Kidney (tissue), 14 donors: Measurements from ENCODE around the gene RAD18. TPM values are rescaled to one million over a fixed set of nuclear protein-coding genes. Genes with fewer than 3 reads are reported as not detected.

Experiments
- DNase-seq, 5 donors: peaks; one replicate each; pipeline ENCODE4 v3.0.0-alpha.2; 2013 to 2020
- FAIRE-seq: peaks from 2 replicates; lab custom pipeline; 2012; peaks lifted over from hg19 to GRCh38; lab: Jason Lieb, UNC
- H3K27ac ChIP-seq, 2 donors: one replicate each; pipeline ENCODE4 v1.7.0; 2013; ENCODE audit warnings: low read depth in 2 of 2, low read length in 2 of 2, inconsistent platforms in 1 of 2
- H3K27me3 ChIP-seq: one replicate; pipeline ENCODE4 v1.7.1; 2013; ENCODE audit warnings: low read length, inconsistent platforms; ENCODE audit not compliant: control insufficient read depth, insufficient read depth
- H3K36me3 ChIP-seq, 3 donors: one replicate each; pipeline versions ENCODE4 v1.7.0 to v1.7.1; 2013; ENCODE audit warnings: low read length in 3 of 3, control low read depth in 1 of 3, inconsistent platforms in 1 of 3; ENCODE audit not compliant: insufficient read depth in 3 of 3, control insufficient read depth in 2 of 3
- H3K4me1 ChIP-seq, 3 donors: one replicate each; pipeline versions ENCODE4 v1.7.0 to v1.7.1; 2013; ENCODE audit warnings: low read length in 3 of 3, inconsistent platforms in 1 of 3, low read depth in 1 of 3; ENCODE audit not compliant: control insufficient read depth in 2 of 3, insufficient read depth in 2 of 3
- H3K4me3 ChIP-seq, 3 donors: one replicate each; pipeline versions ENCODE4 v1.7.0 to v1.8.1; 2013; ENCODE audit warnings: low read length in 3 of 3, control low read depth in 1 of 3, inconsistent platforms in 1 of 3
- H3K9ac ChIP-seq, 3 donors: one replicate each; pipeline versions ENCODE4 v1.7.0 to v1.7.1; 2013; ENCODE audit warnings: low read length in 3 of 3, control low read depth in 1 of 3, inconsistent platforms in 1 of 3
- H3K9me3 ChIP-seq, 3 donors: one replicate each; pipeline versions ENCODE4 v1.7.0 to v1.7.1; 2013; ENCODE audit warnings: low read length in 3 of 3, control low read depth in 1 of 3, inconsistent platforms in 1 of 3; ENCODE audit not compliant: control insufficient read depth in 2 of 3, insufficient read depth in 1 of 3
- intact Hi-C: fragments of 100-400 bp; cut with DNase I; formaldehyde crosslinking; loops from one replicate; pipeline ENCODE4 v1.11.1; 2022
- polyA plus RNA-seq: library from polyadenylated mRNA; stranded (reverse); fragments of 350-450 nt; fragmentation: Illumina TruSeq; extraction: RNeasy Lipid Tissue Mini Kit (QIAGEN cat#74804); gene quantifications from one replicate; pipeline ENCODE4 v1.2.3, GENCODE V29; 2014; ENCODE audit warnings: low read depth, low replicate concordance; ENCODE audit not compliant: insufficient read depth
- total RNA-seq: library from RNA; stranded (reverse); fragmentation: NEBNext Ultra II Directional; extraction: Animal tissue kit (Norgen Biotek cat#: 25700); gene quantifications from one replicate; pipeline ENCODE4 v1.2.1, GENCODE V29; 2021
- TF ChIP-seq, protein P1 (sequence below): IDR thresholded peaks from 3 replicates; pipeline ENCODE4 v1.5.1; 2012; ENCODE audit warnings: mild to moderate bottlenecking, moderate library complexity, borderline replicate concordance; ENCODE audit not compliant: insufficient read depth; ENCODE audit errors: extremely low read depth
- donor health status: control.
- donor health status: control.
- donor health status: control.
- donor health status: control.
- donor health status: control.
- donor health status: DM: yes; HTN: yes; CAD: no.
- donor health status: Normal renal cell carcinoma (clear cell type).

RAD18 gene
- total and polyA plus RNA-seq, 2 donors from 2014 or later: 3.1 to 8.0 TPM

DNA sequence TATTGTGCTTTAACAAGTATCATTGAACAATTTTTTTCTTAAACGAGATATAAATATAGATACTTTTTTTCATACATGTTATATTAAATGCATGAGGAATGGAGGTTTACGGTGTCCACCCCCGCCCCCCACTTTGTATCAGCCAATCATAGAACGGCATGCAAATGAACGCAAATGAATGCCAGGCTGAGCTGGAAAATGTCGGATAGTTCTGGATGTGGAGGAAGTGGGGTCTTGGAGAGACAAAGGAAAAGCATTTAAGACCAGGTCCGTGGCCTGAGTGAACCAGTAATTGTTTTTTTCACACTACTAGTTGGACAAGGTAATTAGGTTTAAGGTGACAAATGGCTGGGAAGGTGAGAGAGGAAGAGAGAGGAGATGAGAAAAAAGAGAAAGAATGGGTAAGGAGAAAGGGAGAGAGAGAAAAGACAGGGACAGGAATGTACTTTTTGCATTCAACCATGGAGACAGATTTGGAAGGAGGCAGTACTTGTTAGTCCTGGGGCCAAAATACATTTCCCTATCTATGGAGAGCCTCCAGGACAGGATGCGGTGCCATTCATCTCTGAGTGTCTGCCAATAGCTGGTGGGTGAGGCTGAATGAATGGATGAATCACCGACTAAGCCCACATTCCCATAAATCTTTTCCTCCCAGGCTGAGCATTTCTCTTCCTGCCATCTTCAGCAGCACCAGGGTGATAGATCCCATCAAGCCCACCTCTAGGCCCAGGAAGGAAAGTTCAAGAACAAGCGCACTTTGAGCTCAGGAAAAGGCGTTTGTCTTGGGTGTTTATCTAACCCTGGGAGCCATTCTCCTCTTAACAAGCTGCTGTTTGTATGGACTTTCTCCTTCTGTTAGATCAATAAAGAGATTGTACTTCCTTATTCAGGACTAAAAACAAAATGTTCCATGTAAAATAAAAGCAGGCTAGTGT, 1.4 kb upstream of the RAD18 start:
- H3K27ac ChIP-seq: no peak overlapping the region
- no peaks in the 10 kb centered on the region for H3K9me3 ChIP-seq
- H3K4me3 ChIP-seq: no peak overlapping the region
- DNase-seq (no peak), FAIRE-seq (no peak)
- H3K4me1 ChIP-seq: peaks cover 0 to 9% (median 3%) of the 10 kb centered on the region in 3 donors
- TF ChIP-seq, protein P1, sequence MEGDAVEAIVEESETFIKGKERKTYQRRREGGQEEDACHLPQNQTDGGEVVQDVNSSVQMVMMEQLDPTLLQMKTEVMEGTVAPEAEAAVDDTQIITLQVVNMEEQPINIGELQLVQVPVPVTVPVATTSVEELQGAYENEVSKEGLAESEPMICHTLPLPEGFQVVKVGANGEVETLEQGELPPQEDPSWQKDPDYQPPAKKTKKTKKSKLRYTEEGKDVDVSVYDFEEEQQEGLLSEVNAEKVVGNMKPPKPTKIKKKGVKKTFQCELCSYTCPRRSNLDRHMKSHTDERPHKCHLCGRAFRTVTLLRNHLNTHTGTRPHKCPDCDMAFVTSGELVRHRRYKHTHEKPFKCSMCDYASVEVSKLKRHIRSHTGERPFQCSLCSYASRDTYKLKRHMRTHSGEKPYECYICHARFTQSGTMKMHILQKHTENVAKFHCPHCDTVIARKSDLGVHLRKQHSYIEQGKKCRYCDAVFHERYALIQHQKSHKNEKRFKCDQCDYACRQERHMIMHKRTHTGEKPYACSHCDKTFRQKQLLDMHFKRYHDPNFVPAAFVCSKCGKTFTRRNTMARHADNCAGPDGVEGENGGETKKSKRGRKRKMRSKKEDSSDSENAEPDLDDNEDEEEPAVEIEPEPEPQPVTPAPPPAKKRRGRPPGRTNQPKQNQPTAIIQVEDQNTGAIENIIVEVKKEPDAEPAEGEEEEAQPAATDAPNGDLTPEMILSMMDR: no peak
- H3K27me3 ChIP-seq: no peaks in the 10 kb centered on the region
- intact Hi-C loops: no loop called here
- no peak overlapping the region for H3K9ac ChIP-seq
- H3K36me3 ChIP-seq: no peaks in the 10 kb centered on the region

DNA sequence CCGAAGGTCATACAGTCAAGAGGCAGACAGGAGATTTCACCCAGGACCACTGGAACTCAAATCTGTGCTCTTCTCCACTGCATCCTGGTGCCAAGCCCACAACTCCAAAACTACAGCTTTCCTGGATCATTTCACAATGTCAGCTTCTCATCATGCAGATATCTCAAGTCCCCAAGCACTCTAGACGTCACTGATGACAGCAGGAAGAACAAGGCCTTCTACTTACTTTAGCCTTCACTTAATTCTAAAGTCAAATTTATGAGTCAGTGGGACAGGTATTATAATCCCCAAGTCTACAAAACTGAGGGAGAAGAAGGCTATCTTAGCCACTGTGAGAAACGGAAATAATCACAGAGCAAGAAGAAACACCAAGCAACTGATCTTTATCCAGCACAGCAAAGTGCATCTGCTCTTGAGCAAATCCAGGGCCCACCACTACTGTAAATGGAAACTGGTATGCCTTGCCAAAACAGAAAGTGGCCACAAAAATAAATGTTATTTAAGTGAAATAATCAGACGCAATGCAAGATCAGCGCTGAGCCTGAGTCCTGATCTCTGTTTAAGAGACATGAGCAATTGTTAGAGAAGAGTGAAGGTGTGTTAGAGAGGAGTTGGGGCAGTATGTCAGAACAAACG, 928 bp downstream of the RAD18 start:
- Histone ChIP-seq H3K4me3 (peak overlapping the region; percentile 72 to 85 (median 85)), H3K4me1 (peaks cover 0 to 9% (median 3%) of the 10 kb centered on the region in 3 donors), H3K27me3 (no peaks in the 10 kb centered on the region), H3K27ac (no peak overlapping the region), H3K36me3 (no peaks in the 10 kb centered on the region), H3K9me3 (no peaks in the 10 kb centered on the region), H3K9ac (peak overlapping the region in 2 of 3 donors; percentile 47 to 84)
- FAIRE-seq (no peak), DNase-seq (no peak)
- TF ChIP-seq, protein P1: no peak
- intact Hi-C loops: no loop called here

DNA sequence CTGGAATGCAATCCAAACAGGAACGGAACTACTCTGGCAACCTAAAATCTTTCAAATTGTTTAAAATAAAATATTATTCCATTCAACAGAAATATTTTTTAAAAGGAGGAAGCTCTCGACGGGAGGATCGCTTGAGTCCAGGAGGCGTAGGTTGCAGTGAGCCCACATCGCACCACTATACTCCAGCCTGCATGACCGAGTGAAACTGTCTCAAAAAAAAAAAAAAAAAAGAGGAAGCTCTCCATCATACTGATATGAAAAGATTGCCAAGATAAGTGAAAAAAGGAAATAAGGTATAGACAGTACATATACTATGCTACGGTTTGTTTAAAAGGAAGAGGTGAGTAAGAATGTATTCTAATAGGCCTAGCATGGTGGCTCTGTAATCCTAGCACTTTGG, 3.6 kb downstream of the RAD18 start:
- no peak overlapping the region for H3K4me3 ChIP-seq
- TF ChIP-seq, protein P1: no peak
- no peaks in the 10 kb centered on the region for H3K27me3 ChIP-seq
- no peak overlapping the region for H3K27ac ChIP-seq
- intact Hi-C loops: no loop called here
- FAIRE-seq (no peak), DNase-seq (no peak)
- H3K9me3 ChIP-seq: no peaks in the 10 kb centered on the region
- H3K4me1 ChIP-seq: peaks cover 0 to 9% (median 3%) of the 10 kb centered on the region in 3 donors
- no peak overlapping the region for H3K9ac ChIP-seq
- no peaks in the 10 kb centered on the region for H3K36me3 ChIP-seq
